Measurements from ENCODE around the gene FLT1. TPM values are rescaled to one million over a fixed set of nuclear protein-coding genes. Genes with fewer than 3 reads are reported as not detected.

FLT1 gene
- total RNA-seq, 2 experiments from 2014 or later, result 1.6 to 2.5 TPM

DNA sequence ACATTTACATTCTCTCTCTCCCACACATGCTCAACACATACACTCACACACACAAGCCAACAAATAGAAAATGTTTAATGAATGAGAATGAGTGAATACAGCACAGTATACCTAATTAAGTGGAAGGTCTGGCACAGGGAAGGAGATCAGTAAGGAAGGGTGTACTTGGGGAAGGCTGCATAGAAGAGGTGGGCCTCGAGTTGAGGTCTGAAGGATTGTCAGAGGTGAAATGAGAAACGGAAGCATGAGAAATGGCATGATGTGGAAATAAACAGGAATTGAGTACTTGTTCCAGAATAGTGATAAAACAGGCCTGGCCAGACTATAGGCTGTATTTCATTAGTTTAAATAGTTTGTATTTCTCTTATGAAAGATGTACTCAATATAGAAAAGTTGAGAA is 136.2 kb downstream of the FLT1 start:
- H3K4me2 ChIP-seq (ENCODE audit: low read length), result no peak overlapping the region
- CTCF ChIA-PET (ENCODE audit: unreplicated experiment), result no interaction called here
- H2AFZ ChIP-seq (ENCODE audit: low read length), result no peak overlapping the region

DNA sequence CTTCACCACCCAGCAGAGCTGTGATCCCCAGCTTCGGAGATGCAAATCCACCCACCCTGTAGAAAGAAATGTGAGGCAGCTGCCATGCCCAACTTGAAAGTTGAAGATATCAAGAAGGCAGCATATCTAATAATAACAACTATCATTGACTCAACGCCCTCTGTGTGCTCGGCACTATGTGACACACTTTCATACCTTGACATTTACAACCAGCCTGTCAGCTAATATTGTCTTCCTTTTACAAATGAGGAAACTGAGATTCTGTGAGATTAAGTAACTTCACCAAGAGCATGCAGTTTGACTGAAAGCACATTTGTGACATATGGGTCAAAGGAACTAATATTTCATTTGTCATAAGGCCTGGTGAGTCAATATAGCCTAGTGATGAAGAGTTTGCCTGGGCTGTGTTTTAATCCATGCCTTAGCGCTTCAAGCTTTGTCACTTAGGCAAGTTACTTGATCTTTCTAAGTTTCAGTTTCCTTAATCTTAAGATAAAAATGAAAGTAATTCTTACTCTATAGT is 137.0 kb downstream of the FLT1 start:
- Histone ChIP-seq H4K20me1 (ENCODE audit: insufficient read depth, low read length) (no peaks in the 10 kb centered on the region), H3K9me2 (ENCODE audit: insufficient read depth, low read length) (no peaks in the 10 kb centered on the region), H3K4me1 (ENCODE audit: insufficient read depth, low read length, poor library complexity, severe bottlenecking) (no peaks in the 10 kb centered on the region), H3K79me2 (ENCODE audit: insufficient read depth, low read depth, low read length) (no peaks in the 10 kb centered on the region), H3K27ac (ENCODE audit: low read depth, low read length, poor library complexity, severe bottlenecking) (no peak overlapping the region), H3K4me3 (ENCODE audit: low read depth, low read length, poor library complexity, severe bottlenecking) (no peak overlapping the region), H3K9me3 (ENCODE audit: low read length) (no peaks in the 10 kb centered on the region), H2AFZ (ENCODE audit: low read length) (no peak overlapping the region), H3K36me3 (ENCODE audit: insufficient read depth, low read length) (no peaks in the 10 kb centered on the region), H3K4me2 (ENCODE audit: low read length) (no peak overlapping the region)
- CTCF ChIA-PET (ENCODE audit: unreplicated experiment), result no interaction called here
- BruUV-seq (replicated peaks), result no TSS peak
- TF ChIP-seq, protein P1, sequence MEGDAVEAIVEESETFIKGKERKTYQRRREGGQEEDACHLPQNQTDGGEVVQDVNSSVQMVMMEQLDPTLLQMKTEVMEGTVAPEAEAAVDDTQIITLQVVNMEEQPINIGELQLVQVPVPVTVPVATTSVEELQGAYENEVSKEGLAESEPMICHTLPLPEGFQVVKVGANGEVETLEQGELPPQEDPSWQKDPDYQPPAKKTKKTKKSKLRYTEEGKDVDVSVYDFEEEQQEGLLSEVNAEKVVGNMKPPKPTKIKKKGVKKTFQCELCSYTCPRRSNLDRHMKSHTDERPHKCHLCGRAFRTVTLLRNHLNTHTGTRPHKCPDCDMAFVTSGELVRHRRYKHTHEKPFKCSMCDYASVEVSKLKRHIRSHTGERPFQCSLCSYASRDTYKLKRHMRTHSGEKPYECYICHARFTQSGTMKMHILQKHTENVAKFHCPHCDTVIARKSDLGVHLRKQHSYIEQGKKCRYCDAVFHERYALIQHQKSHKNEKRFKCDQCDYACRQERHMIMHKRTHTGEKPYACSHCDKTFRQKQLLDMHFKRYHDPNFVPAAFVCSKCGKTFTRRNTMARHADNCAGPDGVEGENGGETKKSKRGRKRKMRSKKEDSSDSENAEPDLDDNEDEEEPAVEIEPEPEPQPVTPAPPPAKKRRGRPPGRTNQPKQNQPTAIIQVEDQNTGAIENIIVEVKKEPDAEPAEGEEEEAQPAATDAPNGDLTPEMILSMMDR (conservative IDR thresholded peaks at IDR 0.05; ENCODE audit: low read length), result no peak
- no peak for TF ChIP-seq EZH2phosphoT487 (IDR thresholded peaks at IDR 0.05; ENCODE audit: borderline replicate concordance, low read depth, low read length)
- no peak for DNase-seq (ENCODE audit: low spot score)
- POLR2A ChIA-PET, result interaction anchor here (0.6 to 2.0 kb wide), 2 partner anchors 10 to 660 kb away, joined by 4 read pairs; no protein-coding TSS in a partner anchor
- intact Hi-C loops (cut with micrococcal nuclease; ENCODE audit: unreplicated experiment), result no loop called here

More for the DNA sequence above, 136.2 kb downstream of the FLT1 start:
- H4K20me1 ChIP-seq (ENCODE audit: insufficient read depth, low read length), result no peaks in the 10 kb centered on the region
- H3K79me2 ChIP-seq (ENCODE audit: insufficient read depth, low read depth, low read length), result no peaks in the 10 kb centered on the region
- no peaks in the 10 kb centered on the region for H3K9me3 ChIP-seq (ENCODE audit: low read length)
- H3K4me3 ChIP-seq (ENCODE audit: low read depth, low read length, poor library complexity, severe bottlenecking), result no peak overlapping the region
- H3K9me2 ChIP-seq (ENCODE audit: insufficient read depth, low read length), result no peaks in the 10 kb centered on the region
- no peak for TF ChIP-seq EZH2phosphoT487 (IDR thresholded peaks at IDR 0.05; ENCODE audit: borderline replicate concordance, low read depth, low read length)
- TF ChIP-seq, protein P1 (conservative IDR thresholded peaks at IDR 0.05; ENCODE audit: low read length), result no peak
- POLR2A ChIA-PET, result interaction anchor here (0.6 to 2.0 kb wide), 2 partner anchors 11 kb away, joined by 3 to 4 read pairs; no protein-coding TSS in a partner anchor
- BruUV-seq (replicated peaks), result no TSS peak
- no peaks in the 10 kb centered on the region for H3K36me3 ChIP-seq (ENCODE audit: insufficient read depth, low read length)
- H3K4me1 ChIP-seq (ENCODE audit: insufficient read depth, low read length, poor library complexity, severe bottlenecking), result no peaks in the 10 kb centered on the region
- no peak overlapping the region for H3K27ac ChIP-seq (ENCODE audit: low read depth, low read length, poor library complexity, severe bottlenecking)
- DNase-seq (ENCODE audit: low spot score), result no peak
- intact Hi-C loops (cut with micrococcal nuclease; ENCODE audit: unreplicated experiment), result no loop called here

DNA sequence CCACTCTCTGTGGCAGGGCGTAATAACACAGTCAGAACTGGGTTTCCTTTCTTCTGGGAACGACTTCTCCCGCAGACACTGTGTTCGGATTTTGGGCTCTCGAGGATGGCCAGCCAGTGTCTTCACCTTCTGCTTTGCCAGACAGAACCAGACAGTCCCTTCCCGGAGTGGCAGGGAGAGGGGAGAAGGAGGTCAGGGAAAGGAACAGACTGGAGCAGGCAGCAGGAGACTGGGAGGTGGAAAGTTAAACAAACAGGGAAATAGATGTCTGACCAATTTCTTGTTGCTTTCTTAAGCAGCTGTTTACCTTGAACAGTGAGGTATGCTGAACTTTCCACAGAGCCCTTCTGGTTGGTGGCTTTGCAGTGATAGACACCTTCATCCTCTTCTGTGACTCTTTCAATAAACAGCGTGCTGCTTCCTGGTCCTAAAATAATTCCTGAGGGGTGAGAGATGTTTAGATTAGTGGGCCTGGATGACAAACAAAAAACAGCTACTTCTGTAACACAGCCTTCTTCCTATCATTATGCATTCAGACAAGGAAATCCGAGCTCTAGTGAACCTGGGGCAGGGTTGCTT is 137.6 kb downstream of the FLT1 start:
- Histone ChIP-seq H3K79me2 (ENCODE audit: insufficient read depth, low read depth, low read length) (no peaks in the 10 kb centered on the region), H3K4me2 (ENCODE audit: low read length) (no peak overlapping the region), H3K9me2 (ENCODE audit: insufficient read depth, low read length) (no peaks in the 10 kb centered on the region), H3K4me3 (ENCODE audit: low read depth, low read length, poor library complexity, severe bottlenecking) (no peak overlapping the region), H3K27ac (ENCODE audit: low read depth, low read length, poor library complexity, severe bottlenecking) (no peak overlapping the region), H2AFZ (ENCODE audit: low read length) (no peak overlapping the region), H3K36me3 (ENCODE audit: insufficient read depth, low read length) (no peaks in the 10 kb centered on the region), H4K20me1 (ENCODE audit: insufficient read depth, low read length) (no peaks in the 10 kb centered on the region), H3K9me3 (ENCODE audit: low read length) (no peaks in the 10 kb centered on the region), H3K4me1 (ENCODE audit: insufficient read depth, low read length, poor library complexity, severe bottlenecking) (no peaks in the 10 kb centered on the region)
- no peak for DNase-seq (ENCODE audit: low spot score)
- ChIA-PET CTCF (ENCODE audit: unreplicated experiment) (no interaction called here), POLR2A (interaction anchor here (0.6 to 2.0 kb wide), 2 partner anchors 10 to 660 kb away, joined by 4 read pairs; no protein-coding TSS in a partner anchor)
- TF ChIP-seq, protein P1 (conservative IDR thresholded peaks at IDR 0.05; ENCODE audit: low read length), result no peak
- no peak for TF ChIP-seq EZH2phosphoT487 (IDR thresholded peaks at IDR 0.05; ENCODE audit: borderline replicate concordance, low read depth, low read length)
- intact Hi-C loops (cut with micrococcal nuclease; ENCODE audit: unreplicated experiment), result no loop called here
- no TSS peak for BruUV-seq (replicated peaks)

All from OCI-LY7 (cell line).